ENCODE measurements around the gene RAI14. TPM values are rescaled to one million over a fixed set of nuclear protein-coding genes. Genes with fewer than 3 reads are reported as not detected.
A peak's percentile ranks its signal among the peaks of the same experiment; 100 is the strongest.

Gene RAI14
- total RNA-seq, 1 experiment from 2014 or later, result 25.5 TPM

DNA sequence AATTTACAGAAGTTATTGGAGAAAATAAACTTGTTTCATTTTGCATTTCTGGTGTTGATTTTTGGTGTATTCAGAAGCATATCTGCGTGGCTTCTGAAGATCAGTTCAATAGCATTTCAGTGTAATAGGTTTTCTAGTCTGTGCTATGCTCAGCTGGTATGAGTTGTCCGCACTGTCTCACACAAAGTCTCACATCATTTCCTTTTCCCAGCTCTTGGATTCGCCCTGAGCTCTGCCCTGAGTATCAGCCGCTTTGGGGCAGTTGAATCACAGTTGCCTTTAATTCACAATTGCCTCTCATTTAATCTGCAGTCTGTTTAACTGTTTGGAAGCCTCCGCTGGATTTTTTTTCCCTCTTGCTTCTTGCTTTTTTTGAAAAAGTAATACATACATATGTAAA, 176.4 kb downstream of the RAI14 start:
- DNase-seq (ENCODE audit: low spot score), result no peak
- in situ Hi-C loops (cut with HindIII; ENCODE audit: low sequenced_read_pairs), result no loop called here

DNA sequence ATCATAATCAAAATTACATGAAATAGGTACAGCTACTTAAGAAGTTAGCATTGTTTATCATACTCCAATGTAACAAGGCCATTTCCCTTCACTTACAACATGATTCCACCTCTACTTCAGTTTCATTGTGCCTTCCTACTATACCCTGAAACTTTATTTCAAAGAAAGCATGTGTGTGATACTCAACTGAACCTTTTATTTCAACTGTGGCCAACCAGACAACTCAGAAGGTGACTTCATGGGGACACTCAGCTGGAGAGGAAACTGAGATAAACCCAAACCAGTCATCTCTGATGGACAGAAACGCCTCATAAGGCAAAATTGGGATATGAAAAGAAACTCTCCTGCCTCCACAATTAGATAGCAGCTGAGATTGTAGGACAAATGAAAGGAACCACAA, 177.0 kb downstream of the RAI14 start:
- no peak for DNase-seq (ENCODE audit: low spot score)
- in situ Hi-C loops (cut with HindIII; ENCODE audit: low sequenced_read_pairs), result no loop called here

DNA sequence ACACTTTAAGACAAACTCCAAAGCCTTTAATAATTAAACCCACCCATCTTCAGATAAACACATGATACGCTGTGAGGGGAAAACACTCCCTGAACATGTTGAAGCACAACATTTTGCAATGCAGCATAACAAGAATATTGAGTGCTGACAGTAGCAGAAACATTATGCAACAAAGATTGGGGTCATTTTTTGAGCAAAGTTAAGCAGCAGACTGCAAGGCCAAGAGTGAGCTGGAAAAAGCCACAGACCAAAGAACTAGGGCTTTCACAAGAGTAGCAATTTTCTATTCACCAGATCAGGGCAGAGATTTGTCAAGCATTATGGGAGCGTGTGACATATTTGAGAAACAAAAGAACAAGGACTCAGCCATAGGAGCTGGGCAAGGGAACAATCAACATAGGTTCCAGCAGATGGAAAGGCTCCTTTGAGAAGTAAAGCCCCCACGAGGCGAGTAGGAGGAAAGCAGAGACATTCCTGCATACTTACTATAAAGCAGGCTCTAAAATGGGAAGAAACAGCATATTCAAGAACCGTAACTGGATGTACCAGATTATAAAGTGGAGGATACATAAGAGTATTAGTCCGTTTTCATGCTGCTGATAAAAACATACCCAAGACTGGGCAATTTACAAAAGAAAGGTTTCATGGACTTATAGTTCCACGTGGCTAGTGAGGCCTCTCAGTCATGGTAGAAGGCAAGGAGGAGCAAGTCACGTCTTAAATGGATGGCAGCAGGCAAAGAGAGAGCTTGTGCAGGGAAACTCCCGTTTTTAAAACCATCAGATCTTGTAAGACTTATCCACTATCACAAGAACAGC, 178.1 kb downstream of the RAI14 start:
- in situ Hi-C loops (cut with HindIII; ENCODE audit: low sequenced_read_pairs), result no loop called here

DNA sequence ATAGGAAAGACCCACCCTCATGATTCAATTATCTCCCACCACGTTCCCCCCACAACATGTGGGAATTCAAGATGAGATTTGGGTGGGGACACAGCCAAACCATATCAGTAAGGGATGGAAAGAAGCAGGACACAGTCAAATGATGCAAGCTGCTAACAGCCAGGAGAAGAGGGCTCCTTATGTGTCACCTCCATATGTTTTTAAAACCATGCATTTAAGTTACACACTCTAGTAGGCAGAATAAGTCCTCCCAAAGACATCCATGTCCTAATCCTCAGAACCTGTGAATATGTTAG, 178.6 kb downstream of the RAI14 start:
- in situ Hi-C loops (cut with HindIII; ENCODE audit: low sequenced_read_pairs), result no loop called here
- DNase-seq (ENCODE audit: low spot score), result no peak

More for the DNA sequence above, 178.1 kb downstream of the RAI14 start:
- DNase-seq (ENCODE audit: low spot score), result peak; percentile 7

DNA sequence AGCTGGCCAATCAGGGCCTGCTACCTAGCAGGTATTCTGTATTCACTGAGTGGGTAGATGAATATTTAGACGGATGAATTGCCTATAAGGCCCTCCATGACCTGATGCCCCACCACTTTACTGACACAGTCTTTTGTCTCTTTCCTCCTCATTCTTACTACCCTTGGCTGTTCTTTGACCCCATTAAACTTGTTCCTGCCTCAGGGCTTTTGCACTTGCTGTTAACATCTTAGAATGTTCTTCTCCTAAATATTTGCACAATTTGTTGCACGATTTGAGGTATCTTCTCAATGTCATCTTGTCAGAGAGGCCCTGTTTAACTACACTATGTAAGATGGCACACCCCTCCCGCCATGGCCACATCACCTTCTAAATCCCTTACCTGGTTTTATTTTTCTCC, 179.5 kb downstream of the RAI14 start:
- in situ Hi-C loops (cut with HindIII; ENCODE audit: low sequenced_read_pairs), result no loop called here

DNA sequence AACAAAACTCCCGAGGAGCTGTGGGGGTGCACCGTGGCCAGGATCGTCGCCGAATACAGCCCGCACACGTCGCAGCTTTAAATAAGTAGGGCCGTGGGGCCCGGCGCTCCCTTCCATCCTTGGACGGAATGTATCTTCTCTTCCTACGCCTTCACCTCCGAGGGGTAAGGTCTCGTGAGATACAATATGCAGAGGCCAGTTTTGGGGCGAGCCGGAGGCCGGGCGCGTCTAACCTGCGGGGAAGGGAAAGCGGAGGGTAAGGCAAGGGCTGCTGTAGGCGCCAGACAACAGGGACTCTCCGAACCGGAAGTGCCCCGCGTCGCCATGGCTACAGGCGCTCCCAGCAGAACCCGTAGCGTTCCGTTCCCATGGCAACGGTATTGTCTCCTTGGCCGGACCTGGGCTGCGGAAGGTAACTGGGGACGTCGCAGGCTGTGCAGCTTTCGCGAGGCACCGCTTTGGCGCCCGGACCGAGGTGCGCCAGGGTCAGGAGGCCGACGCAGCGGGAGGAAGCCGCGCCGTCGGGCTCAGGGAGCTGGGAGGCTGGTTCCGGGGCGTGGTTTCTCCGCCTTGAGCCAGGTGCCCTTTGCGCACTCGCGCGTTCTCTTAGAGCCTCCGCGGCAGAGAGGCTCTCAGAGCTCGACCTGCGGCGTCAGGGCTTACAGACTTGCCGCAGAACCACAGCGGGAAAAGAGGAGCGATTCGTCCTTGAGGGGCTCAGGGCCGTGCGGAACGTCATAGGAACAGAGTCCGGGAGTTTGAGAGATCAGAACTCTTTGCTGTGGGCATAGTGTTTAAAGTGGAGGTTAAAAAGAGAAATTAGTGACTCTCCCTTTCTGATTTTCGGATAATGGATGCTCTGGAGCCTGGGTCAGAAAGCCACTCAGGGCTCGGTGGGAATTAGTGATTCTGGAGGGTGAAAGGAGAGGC, 182.9 kb downstream of the RAI14 start, which contains the start of gene TTC23L:
TTC23L (plus strand) TSS at position 380 of the 930 bp plus-strand sequence. CDS start 1,508 bp downstream, outside the sequence.
- in situ Hi-C loops (cut with HindIII; ENCODE audit: low sequenced_read_pairs), result no loop called here
- peak; percentile 92 for DNase-seq (ENCODE audit: low spot score)

More for the DNA sequence above, 179.5 kb downstream of the RAI14 start:
- DNase-seq (ENCODE audit: low spot score), result no peak

DNA sequence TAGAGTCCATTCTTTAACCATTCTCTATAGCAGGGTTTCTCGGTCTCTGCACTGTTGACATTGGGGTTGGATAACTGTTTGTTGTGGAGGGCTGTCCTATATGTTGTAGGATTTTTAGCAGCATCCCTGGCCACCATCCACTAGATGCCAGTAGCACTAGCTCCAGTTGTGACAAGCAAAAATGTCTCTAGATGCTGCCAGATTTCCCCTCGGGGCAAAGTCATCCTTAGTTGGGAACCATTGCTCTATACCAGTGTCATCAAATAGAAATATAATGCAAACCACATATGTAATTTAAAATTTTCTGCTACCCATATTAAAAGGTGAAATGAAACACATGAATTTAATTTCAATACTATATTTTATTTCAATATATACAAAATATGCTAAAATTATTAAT, 185.7 kb downstream of the RAI14 start:
- DNase-seq (ENCODE audit: low spot score), result no peak
- in situ Hi-C loops (cut with HindIII; ENCODE audit: low sequenced_read_pairs), result no loop called here

DNA sequence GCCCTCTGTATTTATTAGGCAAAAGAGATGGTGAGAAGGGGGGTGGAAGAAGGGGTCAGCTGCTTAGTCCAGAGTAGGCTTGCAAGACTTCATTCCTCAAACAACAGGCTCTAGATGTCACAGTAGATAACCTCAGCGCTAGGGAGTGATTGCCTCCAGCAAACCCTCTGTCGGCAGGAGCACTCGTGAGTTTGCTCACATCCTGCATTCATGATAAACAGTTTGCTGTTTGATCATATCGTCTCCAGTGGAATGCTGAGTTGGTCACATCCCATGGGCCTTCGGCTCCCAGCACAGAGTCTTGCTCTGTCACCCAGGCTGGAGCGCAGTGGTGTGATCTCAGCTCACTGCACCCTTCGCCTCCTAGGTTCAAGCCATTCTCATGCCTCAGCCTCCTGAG, 186.4 kb downstream of the RAI14 start:
- no peak for DNase-seq (ENCODE audit: low spot score)
- in situ Hi-C loops (cut with HindIII; ENCODE audit: low sequenced_read_pairs), result no loop called here

DNA sequence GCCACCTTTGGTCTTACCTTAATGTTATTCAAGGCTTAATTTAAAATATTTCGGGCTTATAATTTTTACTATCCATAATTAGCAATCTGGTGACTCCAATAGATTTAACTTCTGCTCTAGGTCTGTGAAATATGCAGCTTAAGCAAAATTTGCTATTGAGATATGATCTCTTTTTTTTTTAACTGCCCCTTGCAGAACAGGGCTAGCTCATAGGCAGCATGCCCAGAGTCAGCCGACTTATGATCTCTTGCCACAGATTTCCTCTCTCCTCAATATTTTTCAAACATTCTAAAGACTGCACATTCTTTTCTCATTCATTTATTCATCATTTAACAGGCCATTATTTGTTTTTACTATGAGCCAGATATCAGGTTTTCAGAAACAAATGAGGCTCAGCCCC, 187.4 kb downstream of the RAI14 start:
- in situ Hi-C loops (cut with HindIII; ENCODE audit: low sequenced_read_pairs), result no loop called here
- DNase-seq (ENCODE audit: low spot score), result no peak

DNA sequence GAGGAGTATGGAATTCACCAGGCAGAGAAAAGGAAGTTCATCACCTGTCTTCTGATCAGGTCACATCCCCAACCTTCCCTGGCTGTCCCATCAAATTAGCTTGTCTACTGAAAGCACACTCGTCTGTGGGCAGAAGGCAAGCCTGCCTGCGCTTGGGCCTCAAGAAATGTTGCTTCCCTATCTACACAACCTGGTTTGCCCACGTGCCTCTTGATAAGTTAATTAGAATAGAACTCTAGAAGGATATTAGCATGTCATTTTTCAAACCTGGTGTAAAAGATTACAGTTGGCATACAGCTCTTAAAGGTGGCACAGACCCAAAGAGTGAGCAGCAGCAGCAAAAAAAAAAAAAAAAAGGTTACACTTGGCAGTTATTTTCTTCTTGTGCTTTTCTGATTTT, 188.0 kb downstream of the RAI14 start:
- no peak for DNase-seq (ENCODE audit: low spot score)
- in situ Hi-C loops (cut with HindIII; ENCODE audit: low sequenced_read_pairs), result no loop called here

DNA sequence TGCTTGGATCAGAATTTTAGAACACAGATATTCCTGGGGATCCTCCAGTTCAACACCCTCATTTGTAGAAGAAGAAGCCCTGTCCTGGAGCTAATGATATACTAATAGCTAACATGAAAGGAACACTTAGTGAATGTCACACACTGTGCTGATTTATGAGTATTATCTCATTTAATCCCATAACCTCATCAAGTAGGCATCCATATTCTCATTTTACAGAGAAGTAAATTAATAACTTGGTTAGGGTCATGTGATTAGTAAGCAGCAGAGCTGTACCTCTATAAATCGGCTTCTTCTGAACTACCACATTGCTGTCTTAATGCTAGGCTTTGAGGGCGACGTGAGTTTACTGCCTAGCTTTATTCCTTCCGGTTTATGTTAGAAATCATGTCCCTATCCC, 188.9 kb downstream of the RAI14 start:
- in situ Hi-C loops (cut with HindIII; ENCODE audit: low sequenced_read_pairs), result no loop called here
- DNase-seq (ENCODE audit: low spot score), result no peak

DNA sequence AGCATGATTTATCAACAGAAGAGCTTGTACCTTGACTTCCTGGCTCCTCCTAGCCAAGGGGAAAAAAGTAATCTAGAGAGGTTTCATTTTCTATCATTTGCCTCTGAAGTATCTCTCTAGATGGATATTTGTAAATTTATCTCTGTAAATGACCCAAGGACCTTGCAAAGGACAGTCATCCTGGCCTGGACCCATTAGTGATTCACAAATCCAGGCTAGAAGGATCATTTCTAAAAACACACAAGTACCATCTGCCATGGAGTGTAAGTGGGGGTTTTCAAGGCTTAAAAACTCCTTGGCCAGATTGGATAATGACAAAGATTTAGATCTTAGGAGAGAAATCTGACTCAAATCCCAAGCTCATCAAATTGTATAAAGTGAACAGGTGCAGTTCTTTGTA, 190.9 kb downstream of the RAI14 start:
- DNase-seq (ENCODE audit: low spot score), result no peak
- in situ Hi-C loops (cut with HindIII; ENCODE audit: low sequenced_read_pairs), result no loop called here

DNA sequence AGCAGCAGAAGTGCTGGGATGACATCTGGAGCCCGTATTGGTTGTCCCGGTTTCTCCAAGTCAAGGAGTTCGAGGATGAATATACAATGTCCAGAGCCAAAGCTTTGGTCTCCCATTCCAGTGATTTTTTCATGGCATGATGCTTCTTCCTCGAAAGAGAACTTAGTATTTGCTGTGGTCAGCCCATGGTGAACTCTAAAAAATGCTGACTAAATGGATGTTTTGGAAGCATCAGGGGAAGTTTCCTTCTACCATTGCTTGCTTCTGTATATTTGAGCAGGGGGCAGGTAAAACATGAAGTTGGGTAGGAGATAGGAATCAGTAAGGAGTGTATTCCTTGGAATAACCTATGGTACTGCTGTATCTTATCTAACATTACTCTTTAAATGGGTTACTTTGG, 191.4 kb downstream of the RAI14 start:
- DNase-seq (ENCODE audit: low spot score), result no peak
- in situ Hi-C loops (cut with HindIII; ENCODE audit: low sequenced_read_pairs), result no loop called here

DNA sequence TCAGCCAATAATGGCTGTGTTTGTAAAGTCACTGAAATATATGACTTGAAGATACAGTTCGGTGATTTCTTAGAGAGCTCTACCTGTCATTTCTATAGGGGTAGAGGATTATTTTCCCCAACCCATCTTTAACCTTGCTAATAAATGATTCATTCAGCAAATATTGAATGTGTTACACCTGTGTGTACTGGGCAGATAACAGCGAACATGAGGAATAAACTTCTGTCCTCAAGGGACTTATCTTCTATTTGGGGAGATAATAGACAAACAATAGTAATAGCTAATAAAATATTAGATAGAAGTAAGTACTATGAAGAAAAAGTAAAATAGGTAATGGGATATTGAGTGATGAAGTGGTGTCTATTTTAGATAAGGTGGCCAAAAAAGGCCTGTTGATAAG, 192.1 kb downstream of the RAI14 start:
- DNase-seq (ENCODE audit: low spot score), result no peak
- in situ Hi-C loops (cut with HindIII; ENCODE audit: low sequenced_read_pairs), result no loop called here

DNA sequence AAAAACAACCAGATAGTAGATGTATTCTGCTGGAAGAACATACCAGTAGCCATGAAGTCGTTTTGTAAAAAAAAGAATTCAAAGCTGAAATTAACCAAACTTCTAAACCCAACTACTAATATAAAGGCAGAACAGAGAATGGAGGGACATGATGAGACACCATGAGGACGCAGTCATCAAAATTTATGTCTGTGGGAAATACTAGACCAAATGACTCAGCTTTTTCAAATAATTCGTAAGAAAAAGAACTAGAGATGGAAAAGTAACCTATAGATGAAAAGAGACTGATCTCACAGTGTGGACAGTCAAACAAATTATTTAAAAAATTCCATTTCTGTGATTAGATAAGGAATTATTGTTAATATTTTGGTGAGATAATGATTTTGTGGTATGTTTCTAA, 193.1 kb downstream of the RAI14 start:
- DNase-seq (ENCODE audit: low spot score), result no peak
- in situ Hi-C loops (cut with HindIII; ENCODE audit: low sequenced_read_pairs), result no loop called here

DNA sequence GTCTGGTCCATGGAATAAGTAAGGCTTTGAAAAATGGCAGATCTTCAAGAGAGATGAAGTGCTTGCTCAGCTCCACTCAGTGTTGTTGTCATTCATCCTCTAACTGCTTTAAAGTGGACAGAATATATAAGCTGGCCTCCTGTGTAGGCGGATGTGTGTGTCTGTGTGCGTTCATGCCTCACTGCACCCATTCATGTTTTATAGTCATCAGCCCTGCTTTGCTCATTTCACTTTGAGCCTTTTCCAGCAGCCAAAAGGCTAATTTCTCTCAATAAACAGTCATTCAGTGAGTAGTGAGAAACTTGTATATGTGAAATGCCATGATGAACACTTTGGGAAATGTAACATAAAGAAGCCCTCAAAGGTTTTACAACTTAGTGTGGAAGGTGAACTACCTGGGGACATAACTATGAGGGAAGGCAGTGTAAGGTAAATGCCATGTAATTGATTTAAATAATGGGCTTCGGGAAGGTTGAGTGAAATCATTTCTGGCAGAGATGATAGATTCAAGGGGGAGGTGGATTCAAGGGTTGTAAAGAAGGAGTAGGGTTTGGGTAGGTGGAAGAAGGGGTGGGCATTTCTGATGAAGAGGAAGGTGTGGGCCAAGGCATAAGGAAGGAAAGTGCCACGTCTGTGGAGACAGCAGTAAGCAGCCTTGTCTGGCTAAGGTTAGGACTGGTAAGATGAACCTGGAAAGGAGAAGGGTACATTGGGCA, 198.5 kb downstream of the RAI14 start:
- in situ Hi-C loops (cut with HindIII; ENCODE audit: low sequenced_read_pairs), result no loop called here
- DNase-seq (ENCODE audit: low spot score), result no peak

DNA sequence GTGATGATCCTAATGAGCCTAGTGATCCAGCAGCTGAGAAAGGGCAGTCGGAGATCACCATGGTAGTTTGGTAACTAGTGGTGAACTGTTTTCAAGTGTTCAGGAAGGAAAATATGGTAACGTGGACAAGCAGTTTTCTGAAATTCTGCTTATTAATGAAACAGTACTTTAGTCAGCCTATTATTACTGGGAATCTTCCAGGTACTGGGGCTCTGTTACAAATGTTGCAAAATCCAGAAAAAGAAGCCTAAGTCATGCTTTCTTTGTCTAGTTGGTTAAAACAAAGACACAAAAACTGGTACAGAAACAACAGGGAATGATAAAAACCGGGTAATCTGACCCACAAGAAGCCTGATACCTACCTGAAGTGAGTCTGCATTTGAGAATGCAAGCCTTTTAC, 201.0 kb downstream of the RAI14 start:
- DNase-seq (ENCODE audit: low spot score), result no peak
- in situ Hi-C loops (cut with HindIII; ENCODE audit: low sequenced_read_pairs), result no loop called here

DNA sequence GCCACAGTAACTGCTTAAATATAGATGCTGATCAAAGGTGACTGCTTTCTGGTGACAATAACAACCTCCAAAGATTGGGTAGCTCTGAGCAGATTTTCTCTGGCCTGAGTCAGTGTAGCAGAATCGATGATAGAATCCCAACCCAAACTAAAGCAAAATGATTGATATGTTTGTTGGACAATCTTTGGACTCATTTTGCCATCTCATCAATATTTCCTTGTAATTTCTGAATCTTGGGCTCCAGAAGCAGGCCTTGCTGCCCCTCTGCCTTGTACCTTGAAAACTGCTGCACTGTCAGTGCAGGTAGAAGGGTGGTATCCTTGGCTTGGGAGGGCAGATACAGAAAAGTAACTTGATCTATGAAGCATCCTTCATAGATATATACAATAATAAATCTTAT, 201.8 kb downstream of the RAI14 start:
- DNase-seq (ENCODE audit: low spot score), result no peak
- in situ Hi-C loops (cut with HindIII; ENCODE audit: low sequenced_read_pairs), result no loop called here

DNA sequence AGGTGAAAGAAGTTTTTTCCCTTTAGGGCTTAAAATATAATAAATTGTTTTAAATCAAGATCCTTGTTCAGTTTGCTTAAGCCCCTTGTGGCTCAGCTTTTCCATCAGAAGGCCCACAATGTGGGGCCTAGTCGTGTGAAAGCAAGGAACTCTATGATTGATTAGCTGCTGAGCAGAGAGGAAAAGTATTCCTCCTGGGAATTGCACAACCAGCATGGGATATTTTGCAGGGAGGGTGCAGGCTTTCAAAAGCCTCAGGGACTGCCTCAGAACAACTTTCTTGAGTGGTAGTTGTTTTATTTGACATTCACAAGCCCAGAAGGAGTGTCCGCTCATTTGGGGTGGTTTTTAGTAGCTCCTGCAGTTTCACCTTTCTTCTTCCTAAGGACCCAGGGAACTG, 202.7 kb downstream of the RAI14 start:
- in situ Hi-C loops (cut with HindIII; ENCODE audit: low sequenced_read_pairs), result no loop called here
- DNase-seq (ENCODE audit: low spot score), result no peak

DNA sequence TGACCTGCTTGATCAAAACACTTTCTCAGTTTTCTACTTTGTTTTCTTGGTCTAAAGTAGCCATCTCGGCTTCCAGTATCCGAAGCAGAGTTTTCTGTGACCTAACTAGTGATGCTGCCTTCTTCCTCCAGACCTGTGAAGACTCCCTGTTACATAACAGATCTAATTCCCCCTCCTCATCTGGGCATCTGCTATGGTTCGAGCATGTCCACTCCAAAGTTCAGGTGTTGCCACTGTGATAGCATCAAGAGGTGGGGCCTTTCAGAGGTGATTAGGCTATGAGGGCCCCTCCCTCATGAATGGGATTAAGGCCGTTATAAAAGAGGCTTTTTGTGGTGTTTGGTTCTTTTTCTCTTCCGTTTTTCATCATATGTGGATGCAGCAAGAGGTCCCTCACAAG, 203.1 kb downstream of the RAI14 start:
- in situ Hi-C loops (cut with HindIII; ENCODE audit: low sequenced_read_pairs), result no loop called here

More for the DNA sequence above, 203.1 kb downstream of the RAI14 start:
- no peak for DNase-seq (ENCODE audit: low spot score)
